Mucosa of stomach (tissue), 1 donor: Measurements from ENCODE around the gene HYDIN.

Experiments
- H3K27me3 ChIP-seq: one replicate; pipeline ENCODE4 v1.7.0; 2013; ENCODE audit warnings: mild to moderate bottlenecking, low read length; ENCODE audit not compliant: control insufficient read depth, insufficient read depth
- H3K36me3 ChIP-seq: one replicate; pipeline ENCODE4 v1.7.0; 2013; ENCODE audit warnings: low read length; ENCODE audit not compliant: control insufficient read depth, insufficient read depth
- H3K4me1 ChIP-seq: one replicate; pipeline ENCODE4 v1.7.0; 2013; ENCODE audit warnings: mild to moderate bottlenecking, low read length; ENCODE audit not compliant: control insufficient read depth, insufficient read depth
- H3K4me3 ChIP-seq: one replicate; pipeline ENCODE4 v1.7.0; 2013; ENCODE audit warnings: low read length
- H3K9ac ChIP-seq: one replicate; pipeline ENCODE4 v1.7.0; 2013; ENCODE audit warnings: mild to moderate bottlenecking, low read length, moderate library complexity
- H3K9me3 ChIP-seq: one replicate; pipeline ENCODE4 v1.7.0; 2013; ENCODE audit warnings: mild to moderate bottlenecking, low read length, moderate library complexity; ENCODE audit not compliant: control insufficient read depth
- donor health status: Pancreatic carcinoma.

HYDIN gene

GRCh38 chr16:70784692-70785555, 445.6 kb downstream of the HYDIN start:
- H3K36me3 ChIP-seq: peaks cover 26% of the 10 kb centered on the region
- no peaks in the 10 kb centered on the region for H3K27me3 ChIP-seq
- no peaks in the 10 kb centered on the region for H3K9me3 ChIP-seq
- H3K4me1 ChIP-seq: no peaks in the 10 kb centered on the region
- H3K9ac ChIP-seq: no peak overlapping the region
- no peak overlapping the region for H3K4me3 ChIP-seq

- Histone ChIP-seq H3K9me3 (no peaks in the 10 kb centered on the region), H3K4me3 (no peak overlapping the region), H3K36me3 (peaks cover 26% of the 10 kb centered on the region), H3K9ac (no peak overlapping the region), H3K4me1 (no peaks in the 10 kb centered on the region), H3K27me3 (no peaks in the 10 kb centered on the region)
Measured at GRCh38 chr16:70782237-70782636, 448.3 kb downstream of the HYDIN start.

- Histone ChIP-seq H3K9ac (no peak overlapping the region), H3K36me3 (peaks cover 26% of the 10 kb centered on the region), H3K4me1 (no peaks in the 10 kb centered on the region), H3K4me3 (no peak overlapping the region), H3K27me3 (no peaks in the 10 kb centered on the region), H3K9me3 (no peaks in the 10 kb centered on the region)
Measured at GRCh38 chr16:70781800-70782199, 448.7 kb downstream of the HYDIN start.

- Histone ChIP-seq H3K9me3 (no peaks in the 10 kb centered on the region), H3K36me3 (peaks cover 24% of the 10 kb centered on the region), H3K9ac (no peak overlapping the region), H3K27me3 (no peaks in the 10 kb centered on the region), H3K4me3 (no peak overlapping the region), H3K4me1 (no peaks in the 10 kb centered on the region)
Measured at GRCh38 chr16:70780546-70780945, 450.0 kb downstream of the HYDIN start.

- no peaks in the 10 kb centered on the region for H3K27me3 ChIP-seq
- H3K4me1 ChIP-seq: no peaks in the 10 kb centered on the region
- H3K4me3 ChIP-seq: no peak overlapping the region
- no peaks in the 10 kb centered on the region for H3K9me3 ChIP-seq
- H3K36me3 ChIP-seq: peaks cover 23% of the 10 kb centered on the region
- H3K9ac ChIP-seq: no peak overlapping the region
Measured at GRCh38 chr16:70779361-70779760, 451.2 kb downstream of the HYDIN start.

- Histone ChIP-seq H3K27me3 (no peaks in the 10 kb centered on the region), H3K9ac (no peak overlapping the region), H3K36me3 (peaks cover 23% of the 10 kb centered on the region), H3K4me3 (no peak overlapping the region), H3K9me3 (no peaks in the 10 kb centered on the region), H3K4me1 (no peaks in the 10 kb centered on the region)
Measured at GRCh38 chr16:70778901-70779309, 451.6 kb downstream of the HYDIN start.

- peaks cover 23% of the 10 kb centered on the region for H3K36me3 ChIP-seq
- no peaks in the 10 kb centered on the region for H3K9me3 ChIP-seq
Measured at GRCh38 chr16:70777973-70778406, 452.5 kb downstream of the HYDIN start.

GRCh38 chr16:70777496-70777895, 453.0 kb downstream of the HYDIN start:
- Histone ChIP-seq H3K9me3 (no peaks in the 10 kb centered on the region), H3K9ac (no peak overlapping the region), H3K4me1 (no peaks in the 10 kb centered on the region), H3K27me3 (no peaks in the 10 kb centered on the region), H3K4me3 (no peak overlapping the region), H3K36me3 (peaks cover 20% of the 10 kb centered on the region)

More at GRCh38 chr16:70777973-70778406, 452.5 kb downstream of the HYDIN start:
- no peak overlapping the region for H3K9ac ChIP-seq
- no peaks in the 10 kb centered on the region for H3K4me1 ChIP-seq
- no peak overlapping the region for H3K4me3 ChIP-seq
- no peaks in the 10 kb centered on the region for H3K27me3 ChIP-seq

- Histone ChIP-seq H3K36me3 (peaks cover 5% of the 10 kb centered on the region), H3K4me1 (no peaks in the 10 kb centered on the region), H3K9ac (no peak overlapping the region), H3K9me3 (no peaks in the 10 kb centered on the region), H3K4me3 (no peak overlapping the region), H3K27me3 (no peaks in the 10 kb centered on the region)
Measured at GRCh38 chr16:70775399-70775798, 455.1 kb downstream of the HYDIN start.

GRCh38 chr16:70774261-70774660, 456.3 kb downstream of the HYDIN start:
- Histone ChIP-seq H3K9ac (no peak overlapping the region), H3K36me3 (no peaks in the 10 kb centered on the region)

GRCh38 chr16:70772493-70772892, 458.0 kb downstream of the HYDIN start:
- Histone ChIP-seq H3K4me1 (peaks cover 5% of the 10 kb centered on the region), H3K27me3 (no peaks in the 10 kb centered on the region), H3K4me3 (no peak overlapping the region), H3K9ac (no peak overlapping the region), H3K9me3 (no peaks in the 10 kb centered on the region), H3K36me3 (no peaks in the 10 kb centered on the region)

More at GRCh38 chr16:70774261-70774660, 456.3 kb downstream of the HYDIN start:
- Histone ChIP-seq H3K27me3 (no peaks in the 10 kb centered on the region), H3K4me3 (no peak overlapping the region), H3K9me3 (no peaks in the 10 kb centered on the region), H3K4me1 (no peaks in the 10 kb centered on the region)

GRCh38 chr16:70770626-70771552, 459.6 kb downstream of the HYDIN start:
- H3K4me3 ChIP-seq: no peak overlapping the region
- peaks cover 5% of the 10 kb centered on the region for H3K4me1 ChIP-seq
- no peaks in the 10 kb centered on the region for H3K9me3 ChIP-seq
- H3K9ac ChIP-seq: no peak overlapping the region
- H3K27me3 ChIP-seq: no peaks in the 10 kb centered on the region
- no peaks in the 10 kb centered on the region for H3K36me3 ChIP-seq
